SK-N-DZ (cell line): ENCODE data around the gene NFASC.
A peak's percentile ranks its signal among the peaks of the same experiment; 100 is the strongest.

ENCODE experiments used
- DNase-seq: peaks from one replicate; pipeline ENCODE4 v3.0.0-alpha.2; 2015; ENCODE audit warnings: low spot score

Gene NFASC

GRCh38 chr1:204979306-204979705 lies 108.6 kb downstream of the NFASC start:
- no peak for DNase-seq

GRCh38 chr1:204979891-204980649 lies 109.4 kb downstream of the NFASC start:
- DNase-seq, result no peak

GRCh38 chr1:204980840-204981405 lies 110.3 kb downstream of the NFASC start:
- DNase-seq, result no peak

GRCh38 chr1:204983136-204983535 lies 112.5 kb downstream of the NFASC start:
- no peak for DNase-seq

- no peak for DNase-seq
These were observed 113.2 kb downstream of the NFASC start for GRCh38 chr1:204983881-204984280.

- no peak for DNase-seq
These were observed 113.8 kb downstream of the NFASC start for GRCh38 chr1:204984499-204984898.

GRCh38 chr1:204986181-204986580 lies 115.5 kb downstream of the NFASC start:
- no peak for DNase-seq

GRCh38 chr1:204987689-204988088 lies 117.0 kb downstream of the NFASC start:
- no peak for DNase-seq

- no peak for DNase-seq
These were observed 117.5 kb downstream of the NFASC start for GRCh38 chr1:204988196-204988595.

- DNase-seq, result peak; percentile 53
These were observed 118.8 kb downstream of the NFASC start for GRCh38 chr1:204989266-204990058.

GRCh38 chr1:204990059-204990664 lies 119.5 kb downstream of the NFASC start:
- DNase-seq, result no peak

- no peak for DNase-seq
These were observed 120.2 kb downstream of the NFASC start for GRCh38 chr1:204990721-204991341.

- DNase-seq, result no peak
These were observed 120.7 kb downstream of the NFASC start for GRCh38 chr1:204991342-204991844.

GRCh38 chr1:204992201-204992997 lies 121.7 kb downstream of the NFASC start:
- no peak for DNase-seq

GRCh38 chr1:204992998-204993314 lies 122.3 kb downstream of the NFASC start:
- no peak for DNase-seq

- no peak for DNase-seq
These were observed 123.6 kb downstream of the NFASC start for GRCh38 chr1:204994086-204994862.

- DNase-seq, result no peak
These were observed 126.3 kb downstream of the NFASC start for GRCh38 chr1:204996981-204997380.

GRCh38 chr1:204997591-204998355 lies 127.1 kb downstream of the NFASC start:
- no peak for DNase-seq

GRCh38 chr1:205001162-205001561 lies 130.5 kb downstream of the NFASC start:
- DNase-seq, result peak; percentile 81
